HCT116 (cell line): Measurements from ENCODE around the gene CHADL. TPM values are rescaled to one million over a fixed set of nuclear protein-coding genes. Genes with fewer than 3 reads are reported as not detected.

Experiments
- ATAC-seq: fragments of 200-7000 bp; cut with Tn5 transposase; 2 replicates; pipeline ENCODE4 v1.9.1; 2020; ENCODE audit warnings: mild to moderate bottlenecking, moderate library complexity
- BruUV-seq: library from RNA; stranded (reverse); fragments of 400-500 nt; replicated peaks from 2 replicates; lab custom pipeline; 2021; lab: Mats Ljungman, UMichigan
- CTCF ChIA-PET: fragments of 300-600 bp; sonication (Branson Sonifier 250); formaldehyde crosslinking; loops from one replicate; lab custom pipeline; 2021; ENCODE audit warnings: antibody characterized with exemption; lab: Charles Lee
- POLR2A ChIA-PET: fragments of 300-600, 350-600 bp; sonication (Branson Sonifier 250); formaldehyde crosslinking; loops from one replicate; lab custom pipeline; 2021; ENCODE audit warnings: antibody characterized with exemption; lab: Charles Lee
- RAD21 ChIA-PET, 2 experiments: fragments of 300-600 bp; sonication (Branson Sonifier 250); formaldehyde crosslinking; loops; one replicate each; lab custom pipeline; 2023; ENCODE audit warnings: low total read pairs in 2 of 2; ENCODE audit not compliant: uncharacterized antibody in 2 of 2, unreplicated experiment in 2 of 2, low non-redundant PET in 1 of 2; lab: Charles Lee
- DNase-seq: peaks from one replicate; pipeline ENCODE4 v3.0.0-alpha.2; 2010; ENCODE audit warnings: low read depth, low spot score
- H2AFZ ChIP-seq: fragments of 200-600 bp; shearing (Covaris generic), sonication (generic); 2 replicates; pipeline ENCODE4 v1.6.1; 2017; ENCODE audit warnings: low read depth, mixed run types, mixed read lengths, antibody characterized with exemption, low read length; ENCODE audit not compliant: poor library complexity, severe bottlenecking
- H3K27ac ChIP-seq: 2 replicates; pipeline ENCODE4 v1.5.1; 2012; ENCODE audit warnings: low read depth, low read length
- H3K27me3 ChIP-seq: fragments of 200-600 bp; sonication (generic); 2 replicates; pipeline ENCODE4 v1.6.1; 2016; ENCODE audit warnings: mixed run types, low read length, mixed read lengths; ENCODE audit not compliant: insufficient read depth
- H3K36me3 ChIP-seq, 2 experiments: fragments of 200-500 bp in 1 of 2; fragments of 200-600 bp in 1 of 2; sonication (Bioruptor generic) in 1 of 2; sonication (generic) in 1 of 2; 2 replicates each; pipeline versions ENCODE4 v1.5.1 to v1.6.1; 2014 to 2016; ENCODE audit warnings: low read length in 2 of 2, inconsistent platforms in 1 of 2, mixed read lengths in 1 of 2, mixed run types in 1 of 2; ENCODE audit not compliant: insufficient read depth in 2 of 2, control insufficient read depth in 1 of 2
- H3K4me1 ChIP-seq, 2 experiments: fragments of 200-600 bp in 1 of 2; sonication (generic) in 1 of 2; 2 replicates each; pipeline versions ENCODE4 v1.5.1 to v1.6.1; 2012 to 2017; ENCODE audit warnings: low read length in 2 of 2, inconsistent platforms in 1 of 2, mild to moderate bottlenecking in 1 of 2, mixed read lengths in 1 of 2, mixed run types in 1 of 2, moderate library complexity in 1 of 2; ENCODE audit not compliant: insufficient read depth in 2 of 2, control insufficient read depth in 1 of 2
- H3K4me2 ChIP-seq: fragments of 200-600 bp; sonication (generic); 2 replicates; pipeline ENCODE4 v1.6.1; 2017; ENCODE audit warnings: mixed run types, low read length, mixed read lengths
- H3K4me3 ChIP-seq, 2 experiments: fragments of 200-600 bp in 1 of 2; sonication (generic) in 1 of 2; replicated peaks in 1 of 2; 2 replicates each; pipeline ENCODE4 v1.5.1; 2011 to 2016; ENCODE audit warnings: low read length in 2 of 2, control low read depth in 1 of 2, low read depth in 1 of 2, mild to moderate bottlenecking in 1 of 2, mixed read lengths in 1 of 2, mixed run types in 1 of 2
- H3K79me2 ChIP-seq: fragments of 200-600 bp; sonication (generic); 2 replicates; pipeline ENCODE4 v1.6.1; 2017; ENCODE audit warnings: mild to moderate bottlenecking, mixed run types, low read length, moderate library complexity, mixed read lengths; ENCODE audit not compliant: insufficient read depth
- H3K9ac ChIP-seq: fragments of 200-600 bp; sonication (generic); 2 replicates; pipeline ENCODE4 v1.6.1; 2016; ENCODE audit warnings: low read length, mixed read lengths
- H3K9me2 ChIP-seq: fragments of 200-600 bp; sonication (generic), shearing (Covaris generic); 2 replicates; pipeline ENCODE4 v1.6.1; 2017; ENCODE audit warnings: mixed run types, mild to moderate bottlenecking, moderate library complexity; ENCODE audit not compliant: insufficient read depth
- H3K9me3 ChIP-seq, 2 experiments: fragments of 200-500 bp in 1 of 2; fragments of 200-600 bp in 1 of 2; sonication (Bioruptor generic) in 1 of 2; sonication (generic) in 1 of 2; 2 replicates each; pipeline ENCODE4 v1.6.1; 2014 to 2017; ENCODE audit warnings: low read length in 2 of 2, mixed read lengths in 2 of 2, inconsistent platforms in 1 of 2, low read depth in 1 of 2, mild to moderate bottlenecking in 1 of 2, mixed run types in 1 of 2, moderate library complexity in 1 of 2; ENCODE audit not compliant: control insufficient read depth in 1 of 2, insufficient read depth in 1 of 2
- H4K20me1 ChIP-seq: fragments of 200-600 bp; sonication (generic), shearing (Covaris generic); 2 replicates; pipeline ENCODE4 v1.6.1; 2017; ENCODE audit warnings: mixed run types, mild to moderate bottlenecking, moderate library complexity; ENCODE audit not compliant: insufficient read depth
- CEBPB ChIP-seq: IDR thresholded peaks from 2 replicates; pipeline ENCODE4 v1.6.1; 2012; ENCODE audit warnings: low read depth
- ELF1 ChIP-seq: IDR thresholded peaks from 2 replicates; pipeline ENCODE4 v1.6.1; 2012; ENCODE audit warnings: low read depth, borderline replicate concordance
- FOSL1 ChIP-seq: IDR thresholded peaks from 2 replicates; pipeline ENCODE4 v1.6.1; 2012; ENCODE audit warnings: low read depth
- JUND ChIP-seq: IDR thresholded peaks from 2 replicates; pipeline ENCODE4 v1.6.1; 2012
- POLR2AphosphoS5 ChIP-seq: IDR thresholded peaks from 2 replicates; pipeline ENCODE4 v1.6.1; 2011; ENCODE audit warnings: mild to moderate bottlenecking, low read depth, low read length, moderate library complexity
- RAD21 ChIP-seq: IDR thresholded peaks from 2 replicates; pipeline ENCODE4 v1.6.1; 2012; ENCODE audit warnings: low read depth, mild to moderate bottlenecking
- SIN3A ChIP-seq: IDR thresholded peaks from 2 replicates; pipeline ENCODE4 v1.6.1; 2012; ENCODE audit warnings: low read depth
- SP1 ChIP-seq: IDR thresholded peaks from 2 replicates; pipeline ENCODE4 v1.6.1; 2012; ENCODE audit warnings: low read depth
- intact Hi-C: fragments of 100-400 bp; cut with micrococcal nuclease; formaldehyde crosslinking; loops from 2 replicates; pipeline ENCODE4 v1.10.0; 2022
- total RNA-seq: library from RNA; stranded (reverse); gene quantifications from one replicate; pipeline ENCODE4 v1.2.1, GENCODE V29; 2021; ENCODE audit not compliant: unreplicated experiment
- TF ChIP-seq, protein P1 (sequence below): IDR thresholded peaks from 2 replicates; pipeline ENCODE4 v1.6.1; 2012
- TF ChIP-seq, protein P2 (sequence below), 3 experiments: fragments of 200-600 bp in 1 of 3; sonication (generic) in 1 of 3; IDR thresholded peaks in 2 of 3; conservative IDR thresholded peaks in 1 of 3; 2 replicates each; pipeline ENCODE4 v1.5.1; 2012 to 2017; ENCODE audit warnings: low read depth in 2 of 3, low read length in 2 of 3, antibody characterized with exemption in 1 of 3, borderline replicate concordance in 1 of 3, control low read depth in 1 of 3, mild to moderate bottlenecking in 1 of 3, mixed read lengths in 1 of 3, mixed run types in 1 of 3, moderate library complexity in 1 of 3; ENCODE audit not compliant: insufficient read depth in 1 of 3

CHADL gene
- total RNA-seq, 1 experiment from 2014 or later, result 0.47 TPM

DNA sequence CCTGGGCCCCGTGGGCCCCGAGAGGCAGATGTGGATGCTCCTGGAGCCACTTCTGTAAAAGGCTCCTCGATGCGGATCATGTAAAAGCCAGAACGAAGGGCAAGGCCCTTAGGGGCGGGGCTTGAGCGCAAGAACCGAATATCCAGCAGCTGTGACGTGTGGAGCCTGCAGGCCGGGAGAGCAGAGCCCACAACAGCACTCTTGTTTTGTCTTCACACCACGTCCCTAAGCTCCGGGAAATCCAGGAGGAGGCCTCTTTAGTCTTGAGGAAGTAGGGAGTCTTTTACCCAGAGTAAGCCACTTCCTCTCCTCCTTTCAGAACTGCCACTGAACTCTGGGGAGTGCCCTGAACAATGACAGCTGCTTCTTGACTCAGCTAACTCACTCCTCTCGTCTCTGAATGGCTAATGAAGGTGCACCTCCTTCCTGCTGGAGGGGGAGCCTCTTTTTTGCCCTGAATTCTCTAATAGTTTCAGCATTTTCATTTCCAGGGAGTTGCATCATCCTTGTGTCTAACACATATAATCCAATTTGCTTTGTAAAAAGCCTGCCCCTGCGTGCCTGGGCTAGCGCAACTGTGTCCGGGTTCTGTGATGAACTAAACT lies 23.1 kb downstream of the CHADL start:
- DNase-seq (no peak), ATAC-seq (no peak)
- Histone ChIP-seq H3K79me2 (no peaks in the 10 kb centered on the region), H3K9ac (no peak overlapping the region), H3K4me3 (no peak overlapping the region), H3K4me2 (no peak overlapping the region), H3K36me3 (peaks cover 5 to 16% of the 10 kb centered on the region in 2 experiments; a peak in 3 of 4 replicates), H3K9me2 (no peaks in the 10 kb centered on the region), H4K20me1 (no peaks in the 10 kb centered on the region), H3K9me3 (no peaks in the 10 kb centered on the region), H3K4me1 (no peaks in the 10 kb centered on the region), H3K27ac (no peak overlapping the region), H2AFZ (no peak overlapping the region), H3K27me3 (no peaks in the 10 kb centered on the region)
- TF ChIP-seq CEBPB (0 out of 2 replicates have a peak, but pooled peaks have one; percentile 36), JUND (no peak)
- ChIA-PET CTCF (no interaction called here), POLR2A (no interaction called here), RAD21 (no interaction called here)
- intact Hi-C loops, result no loop called here
- no TSS peak for BruUV-seq

GRCh38 chr22:41216984-41217383 lies 23.7 kb downstream of the CHADL start:
- Histone ChIP-seq H3K27me3 (no peaks in the 10 kb centered on the region), H3K4me1 (no peaks in the 10 kb centered on the region), H3K36me3 (peaks cover 5 to 16% of the 10 kb centered on the region in 2 experiments; a peak in 3 of 4 replicates), H3K4me3 (no peak overlapping the region), H3K9me3 (no peaks in the 10 kb centered on the region), H2AFZ (no peak overlapping the region), H3K9me2 (no peaks in the 10 kb centered on the region), H3K9ac (no peak overlapping the region), H3K79me2 (no peaks in the 10 kb centered on the region), H4K20me1 (no peaks in the 10 kb centered on the region), H3K27ac (no peak overlapping the region), H3K4me2 (no peak overlapping the region)
- DNase-seq (no peak), ATAC-seq (no peak)
- RAD21 ChIA-PET, result no interaction called here
- intact Hi-C loops, result no loop called here
- TF ChIP-seq RAD21 (no peak), POLR2AphosphoS5 (no peak), ELF1 (no peak), SIN3A (no peak), SP1 (no peak), FOSL1 (no peak)
- TF ChIP-seq, protein P1, sequence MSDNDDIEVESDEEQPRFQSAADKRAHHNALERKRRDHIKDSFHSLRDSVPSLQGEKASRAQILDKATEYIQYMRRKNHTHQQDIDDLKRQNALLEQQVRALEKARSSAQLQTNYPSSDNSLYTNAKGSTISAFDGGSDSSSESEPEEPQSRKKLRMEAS, result no peak
- TF ChIP-seq, protein P2, sequence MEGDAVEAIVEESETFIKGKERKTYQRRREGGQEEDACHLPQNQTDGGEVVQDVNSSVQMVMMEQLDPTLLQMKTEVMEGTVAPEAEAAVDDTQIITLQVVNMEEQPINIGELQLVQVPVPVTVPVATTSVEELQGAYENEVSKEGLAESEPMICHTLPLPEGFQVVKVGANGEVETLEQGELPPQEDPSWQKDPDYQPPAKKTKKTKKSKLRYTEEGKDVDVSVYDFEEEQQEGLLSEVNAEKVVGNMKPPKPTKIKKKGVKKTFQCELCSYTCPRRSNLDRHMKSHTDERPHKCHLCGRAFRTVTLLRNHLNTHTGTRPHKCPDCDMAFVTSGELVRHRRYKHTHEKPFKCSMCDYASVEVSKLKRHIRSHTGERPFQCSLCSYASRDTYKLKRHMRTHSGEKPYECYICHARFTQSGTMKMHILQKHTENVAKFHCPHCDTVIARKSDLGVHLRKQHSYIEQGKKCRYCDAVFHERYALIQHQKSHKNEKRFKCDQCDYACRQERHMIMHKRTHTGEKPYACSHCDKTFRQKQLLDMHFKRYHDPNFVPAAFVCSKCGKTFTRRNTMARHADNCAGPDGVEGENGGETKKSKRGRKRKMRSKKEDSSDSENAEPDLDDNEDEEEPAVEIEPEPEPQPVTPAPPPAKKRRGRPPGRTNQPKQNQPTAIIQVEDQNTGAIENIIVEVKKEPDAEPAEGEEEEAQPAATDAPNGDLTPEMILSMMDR (IDR thresholded peaks at IDR 0.05 in 2 of 3, conservative IDR thresholded peaks at IDR 0.05 in 1 of 3; ENCODE audit: borderline replicate concordance in 1 of 3, insufficient read depth in 1 of 3, low read depth in 2 of 3, low read length in 2 of 3), result no peak
- no TSS peak for BruUV-seq
- POLR2A ChIA-PET, result no interaction called here
- CTCF ChIA-PET, result no interaction called here
